Activated naive CD4-positive, alpha-beta T cell (primary cell): ENCODE data around the gene ECT2.
"Not testable (repeated sequence)": the region's sequence is repeated elsewhere in the genome, so short reads cannot be mapped to it uniquely, and the experiment has no call there.

Source experiments
- DNase-seq, 4 experiments: peaks; one replicate each; lab custom pipeline; 2025; lab: John Stamatoyannopoulos, UW

ECT2 gene

GRCh38 chr3:172866726-172867350 is 116.3 kb downstream of the ECT2 start:
- not testable (repeated sequence) for DNase-seq

GRCh38 chr3:172868582-172869200 is 118.2 kb downstream of the ECT2 start:
- no peak for DNase-seq

DNA sequence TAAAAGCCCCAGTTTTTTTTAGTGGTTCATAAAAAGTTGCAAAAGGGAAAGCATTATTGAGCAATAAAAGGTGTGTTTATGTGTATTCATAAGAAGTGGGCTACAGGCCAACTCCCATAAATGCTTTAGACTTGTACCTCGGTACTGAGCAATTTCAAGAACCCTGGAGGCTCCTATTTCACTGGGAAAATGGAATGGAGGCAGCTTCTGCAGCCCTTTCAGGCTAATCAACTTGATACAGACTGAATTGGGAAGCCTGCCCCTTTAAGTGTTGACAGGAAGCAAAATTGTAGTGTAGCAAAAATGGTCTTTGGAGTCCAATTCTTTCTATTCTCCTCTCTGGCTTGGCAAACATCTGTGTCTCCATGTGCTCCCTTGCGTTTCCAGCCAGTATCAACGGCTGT is 118.8 kb downstream of the ECT2 start:
- DNase-seq: no peak

- DNase-seq: no peak
Observed at GRCh38 chr3:172869784-172870518, 119.4 kb downstream of the ECT2 start.
